ENCODE results near the gene JMJD8.

Gene JMJD8

GRCh38 chr16:720447-720989 lies 36.4 kb upstream of the JMJD8 start:
- Histone ChIP-seq H4K20me1 (ENCODE audit: insufficient read depth, low read length) (no peaks in the 10 kb centered on the region), H3K4me1 (ENCODE audit: low read length) (peaks cover 9% of the 10 kb centered on the region; the same call in 1 of the 2 replicates), H2AFZ (ENCODE audit: low read length) (peak overlapping the region; percentile 91), H3K4me3 (ENCODE audit: low read length) (peak overlapping the region; percentile 95), H3F3A (ENCODE audit: insufficient read depth, low read length) (peaks cover 10% of the 10 kb centered on the region; the same call in 1 of the 2 replicates), H3K36me3 (replicated peaks; ENCODE audit: insufficient read depth, low read length) (no peaks in the 10 kb centered on the region), H3K4me2 (ENCODE audit: low read depth, low read length) (peak overlapping the region; percentile 95), H3K9me3 (replicated peaks; ENCODE audit: insufficient read depth, low read length) (no peaks in the 10 kb centered on the region), H3K79me2 (ENCODE audit: low read length) (peaks cover 9% of the 10 kb centered on the region; the same call in 1 of the 2 replicates), H3K9ac (ENCODE audit: low read length) (peak overlapping the region; percentile 87), H3K27me3 (replicated peaks; ENCODE audit: insufficient read depth, low read length) (peaks cover 25% of the 10 kb centered on the region), H3K27ac (ENCODE audit: low read length) (peak overlapping the region; percentile 74), H3K9me2 (replicated peaks; ENCODE audit: insufficient read depth, low read length) (no peaks in the 10 kb centered on the region)
- peak; percentile 24 for TF ChIP-seq CTCF (IDR thresholded peaks at IDR 0.05; ENCODE audit: low read length)
- TF ChIP-seq EZH2phosphoT487 (IDR thresholded peaks at IDR 0.05; ENCODE audit: low read length), result no peak
- DNase-seq, result peak; percentile 68

- H2AFZ ChIP-seq (ENCODE audit: low read length), result peak overlapping the region; percentile 91
- H3K9me2 ChIP-seq (replicated peaks; ENCODE audit: insufficient read depth, low read length), result no peaks in the 10 kb centered on the region
- H3K79me2 ChIP-seq (ENCODE audit: low read length), result peaks cover 9% of the 10 kb centered on the region; the same call in 1 of the 2 replicates
- no peaks in the 10 kb centered on the region for H3K9me3 ChIP-seq (replicated peaks; ENCODE audit: insufficient read depth, low read length)
- DNase-seq, result no peak
- H4K20me1 ChIP-seq (ENCODE audit: insufficient read depth, low read length), result no peaks in the 10 kb centered on the region
- peak overlapping the region; percentile 87; the same call in 1 of the 2 replicates for H3K9ac ChIP-seq (ENCODE audit: low read length)
- H3K27me3 ChIP-seq (replicated peaks; ENCODE audit: insufficient read depth, low read length), result peaks cover 25% of the 10 kb centered on the region
- TF ChIP-seq CTCF (IDR thresholded peaks at IDR 0.05; ENCODE audit: low read length), result peak; percentile 23
- TF ChIP-seq EZH2 (optimal IDR thresholded peaks at IDR 0.05; ENCODE audit: low read depth, low read length), result no peak
- TF ChIP-seq EZH2phosphoT487 (IDR thresholded peaks at IDR 0.05; ENCODE audit: low read length), result no peak
- H3K4me3 ChIP-seq (ENCODE audit: low read length), result peak overlapping the region; percentile 95
- peak overlapping the region; percentile 74; the same call in 1 of the 2 replicates for H3K27ac ChIP-seq (ENCODE audit: low read length)
- no peaks in the 10 kb centered on the region for H3K36me3 ChIP-seq (replicated peaks; ENCODE audit: insufficient read depth, low read length)
- H3K4me1 ChIP-seq (ENCODE audit: low read length), result peaks cover 9% of the 10 kb centered on the region; the same call in 1 of the 2 replicates
- H3F3A ChIP-seq (ENCODE audit: insufficient read depth, low read length), result peaks cover 10% of the 10 kb centered on the region; the same call in 1 of the 2 replicates
- peak overlapping the region; percentile 95 for H3K4me2 ChIP-seq (ENCODE audit: low read depth, low read length)
These were observed 35.8 kb upstream of the JMJD8 start for GRCh38 chr16:719815-720446.

GRCh38 chr16:718922-719321 lies 34.8 kb upstream of the JMJD8 start:
- H2AFZ ChIP-seq (ENCODE audit: low read length), result no peak overlapping the region
- H3K4me2 ChIP-seq (ENCODE audit: low read depth, low read length), result no peak overlapping the region
- no peak for DNase-seq
- peaks cover 10% of the 10 kb centered on the region; the same call in 1 of the 2 replicates for H3F3A ChIP-seq (ENCODE audit: insufficient read depth, low read length)
- no peak overlapping the region for H3K27ac ChIP-seq (ENCODE audit: low read length)
- H3K9me2 ChIP-seq (replicated peaks; ENCODE audit: insufficient read depth, low read length), result no peaks in the 10 kb centered on the region
- H4K20me1 ChIP-seq (ENCODE audit: insufficient read depth, low read length), result no peaks in the 10 kb centered on the region
- no peak overlapping the region for H3K4me3 ChIP-seq (ENCODE audit: low read length)
- H3K79me2 ChIP-seq (ENCODE audit: low read length), result peaks cover 9% of the 10 kb centered on the region; the same call in 1 of the 2 replicates
- H3K4me1 ChIP-seq (ENCODE audit: low read length), result peaks cover 16% of the 10 kb centered on the region; the same call in 1 of the 2 replicates
- no peak overlapping the region for H3K9ac ChIP-seq (ENCODE audit: low read length)
- H3K36me3 ChIP-seq (replicated peaks; ENCODE audit: insufficient read depth, low read length), result no peaks in the 10 kb centered on the region
- H3K27me3 ChIP-seq (replicated peaks; ENCODE audit: insufficient read depth, low read length), result peaks cover 25% of the 10 kb centered on the region
- H3K9me3 ChIP-seq (replicated peaks; ENCODE audit: insufficient read depth, low read length), result no peaks in the 10 kb centered on the region
- TF ChIP-seq CTCF (IDR thresholded peaks at IDR 0.05; ENCODE audit: low read length) (no peak), EZH2 (optimal IDR thresholded peaks at IDR 0.05; ENCODE audit: low read depth, low read length) (no peak), EZH2phosphoT487 (IDR thresholded peaks at IDR 0.05; ENCODE audit: low read length) (no peak)

Measured in MM.1S (cell line).